ENCODE data around the gene OR2T35. TPM values are rescaled to one million over a fixed set of nuclear protein-coding genes. Genes with fewer than 3 reads are reported as not detected.

The OR2T35 gene
- total and polyA plus RNA-seq, 2 donors (not counting 3 experiments of a cell fraction or from before 2014, with no cell fraction given), result not detected

DNA sequence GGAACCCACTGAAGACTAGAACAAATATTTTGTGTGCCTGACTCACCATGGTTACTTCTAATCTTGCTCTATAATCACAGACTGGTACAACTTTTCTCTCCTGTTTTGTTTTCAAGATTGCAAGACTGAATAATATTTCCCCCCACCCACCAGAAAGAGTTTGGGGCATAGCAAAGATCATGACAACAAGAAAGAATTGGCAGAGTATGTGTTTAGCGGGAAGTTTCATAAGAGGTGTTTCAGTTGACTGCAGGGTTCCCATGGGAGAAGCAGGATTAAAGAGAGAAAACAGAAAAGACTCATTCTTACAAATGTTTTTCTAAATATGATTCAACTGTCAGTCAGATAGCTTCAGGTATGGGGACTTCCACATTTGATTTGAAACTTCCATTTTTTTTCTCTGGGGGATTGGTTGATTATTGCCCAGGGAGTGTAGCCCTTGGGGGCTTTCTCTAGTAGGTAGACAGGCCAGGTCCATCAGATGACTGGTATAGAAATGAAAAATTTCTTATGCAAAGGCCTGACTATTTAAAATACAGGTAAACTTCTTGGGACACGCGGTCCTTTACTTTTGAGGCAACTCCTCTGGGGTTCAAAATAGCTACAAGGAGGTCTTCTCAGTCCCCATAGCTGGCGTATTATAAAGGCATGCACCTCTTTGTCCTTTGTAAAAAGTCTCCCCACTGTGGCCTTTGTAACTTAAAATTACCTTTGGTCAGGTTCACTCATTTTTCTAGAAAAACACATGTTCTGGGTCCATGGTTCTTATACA, 43.6 kb upstream of the OR2T35 start:
- POLR2A ChIA-PET, result no interaction called here
- no peaks in the 10 kb centered on the region for H3K27me3 ChIP-seq (ENCODE audit: control insufficient read depth in 2 of 2, insufficient read depth in 2 of 2, low read length in 2 of 2)
- BruUV-seq (replicated peaks), result no TSS peak
- dilution Hi-C loops (cut with MboI; ENCODE audit: extremely low pct_ligation_motif_present, low sequenced_read_pairs), result no loop called here
- no peak for TF ChIP-seq MYC (IDR thresholded peaks at IDR 0.05; ENCODE audit: low read depth, low read length)
- no peak for TF ChIP-seq FOS (IDR thresholded peaks at IDR 0.05; ENCODE audit: borderline replicate concordance, insufficient read depth, low read length)
- TF ChIP-seq CTCF (IDR thresholded peaks at IDR 0.05; ENCODE audit: extremely low read depth in 1 of 2, insufficient read depth in 1 of 2, low read depth in 1 of 2, low read length in 2 of 2), result no peak
- TF ChIP-seq MAX (IDR thresholded peaks at IDR 0.05; ENCODE audit: insufficient read depth, insufficient read length), result no peak
- no peak for TF ChIP-seq POLR2A (IDR thresholded peaks at IDR 0.05; ENCODE audit: low read depth, low read length)
- TF ChIP-seq EZH2 (IDR thresholded peaks at IDR 0.05; ENCODE audit: borderline replicate concordance, low read depth, low read length, severe bottlenecking), result no peak
- TF ChIP-seq POLR2AphosphoS5 (IDR thresholded peaks at IDR 0.05; ENCODE audit: insufficient read depth, low read depth, low read length), result no peak
- TF ChIP-seq GATA2 (IDR thresholded peaks at IDR 0.05; ENCODE audit: insufficient read depth, insufficient read length, low read depth, low read length), result no peak
- no peak for TF ChIP-seq JUN (IDR thresholded peaks at IDR 0.05; ENCODE audit: borderline replicate concordance, insufficient read depth, insufficient read length, low read depth)
- FAIRE-seq (no peak), DNase-seq (ENCODE audit: low read depth, low spot score) (no peak)
- no peaks in the 10 kb centered on the region for H3K79me2 ChIP-seq (ENCODE audit: control insufficient read depth, insufficient read depth, low read length)
- H3K27ac ChIP-seq (ENCODE audit: insufficient read depth, low read depth, low read length), result no peak overlapping the region
- H3K9me3 ChIP-seq (replicated peaks; ENCODE audit: control insufficient read depth, insufficient read depth, low read length), result peaks cover 2% of the 10 kb centered on the region
- no peaks in the 10 kb centered on the region for H3K4me1 ChIP-seq (ENCODE audit: control insufficient read depth, extremely low read depth, insufficient read depth, low read length)
- intact Hi-C loops (cut with micrococcal nuclease), result no loop called here
- H3K4me2 ChIP-seq (ENCODE audit: insufficient read depth, low read length), result no peak overlapping the region
- no peaks in the 10 kb centered on the region for H3K36me3 ChIP-seq (ENCODE audit: control insufficient read depth in 2 of 2, extremely low read depth in 1 of 2, insufficient read depth in 2 of 2, low read length in 2 of 2)
- no peak overlapping the region for H3K9ac ChIP-seq (replicated peaks; ENCODE audit: extremely low read depth, insufficient read depth, low read length)
- no peak overlapping the region for H3K4me3 ChIP-seq (replicated peaks in 1 of 3; ENCODE audit: insufficient read depth in 1 of 3, low read depth in 1 of 3, low read length in 3 of 3)
- H4K20me1 ChIP-seq (replicated peaks; ENCODE audit: control insufficient read depth, extremely low read depth, insufficient read depth, low read length), result no peaks in the 10 kb centered on the region
- no peak overlapping the region for H2AFZ ChIP-seq (ENCODE audit: low read depth, low read length)
- CTCF ChIA-PET, result no interaction called here
- H3K9me1 ChIP-seq (replicated peaks; ENCODE audit: control insufficient read depth, extremely low read depth, insufficient read depth, low read length), result no peaks in the 10 kb centered on the region
